Measurements from ENCODE around the gene ARHGAP22.

The ARHGAP22 gene

DNA sequence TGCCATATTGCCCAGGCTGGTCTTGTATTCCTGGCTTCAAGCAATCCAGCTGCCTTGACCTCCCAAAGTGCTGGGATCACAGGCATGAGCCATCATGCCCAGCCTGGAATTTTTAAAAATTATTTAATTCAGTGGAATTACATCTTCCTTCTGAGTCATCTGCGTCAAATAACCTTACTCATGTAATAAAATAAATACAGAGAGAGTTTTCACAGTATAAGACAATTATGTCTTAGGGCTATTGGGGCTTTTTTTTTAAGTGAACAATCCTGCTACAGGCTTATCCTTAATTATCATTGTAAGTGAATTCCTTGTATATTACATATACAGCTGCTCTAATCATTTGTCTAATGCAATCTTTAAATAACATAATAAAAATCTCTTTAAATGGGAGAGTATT, 190.1 kb downstream of the ARHGAP22 start:
- no peak overlapping the region for H3K9ac ChIP-seq (ENCODE audit: low read depth in 1 of 2, low read length in 2 of 2)
- H3K9me3 ChIP-seq (ENCODE audit: control insufficient read depth in 2 of 2, low read length in 2 of 2), result no peaks in the 10 kb centered on the region
- no peaks in the 10 kb centered on the region for H3K4me1 ChIP-seq (ENCODE audit: control insufficient read depth in 2 of 2, insufficient read depth in 2 of 2, low read length in 2 of 2)
- no peak overlapping the region for H3K27ac ChIP-seq (ENCODE audit: low read depth in 2 of 2, low read length in 2 of 2)
- H3K36me3 ChIP-seq (ENCODE audit: control insufficient read depth in 2 of 2, insufficient read depth in 2 of 2, low read length in 2 of 2), result peaks cover 0 to 5% of the 10 kb centered on the region in 2 donors
- H3K4me3 ChIP-seq (ENCODE audit: low read length in 2 of 2), result no peak overlapping the region
- no peaks in the 10 kb centered on the region for H3K27me3 ChIP-seq (ENCODE audit: control insufficient read depth in 2 of 2, insufficient read depth in 2 of 2, low read length in 2 of 2)

DNA sequence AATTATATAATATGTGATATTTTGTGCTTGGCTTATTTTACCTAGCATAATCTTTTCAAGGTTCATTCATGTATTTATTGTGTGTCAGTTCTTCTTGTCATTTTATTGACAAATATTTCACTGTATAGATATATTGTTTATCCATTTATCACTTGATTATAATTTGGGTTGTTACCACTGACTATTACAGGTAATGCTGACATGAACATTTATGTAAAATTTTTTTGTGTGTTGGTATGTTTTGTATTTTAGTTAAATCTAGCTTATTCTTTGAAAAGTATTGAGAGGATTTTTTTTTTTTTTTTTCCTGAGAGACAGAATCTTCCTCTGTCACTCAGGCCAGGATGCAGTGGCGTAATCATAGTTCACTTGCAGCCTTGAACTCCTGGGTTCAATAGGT, 190.7 kb downstream of the ARHGAP22 start:
- H3K9ac ChIP-seq (ENCODE audit: low read depth in 1 of 2, low read length in 2 of 2), result no peak overlapping the region
- no peaks in the 10 kb centered on the region for H3K4me1 ChIP-seq (ENCODE audit: control insufficient read depth in 2 of 2, insufficient read depth in 2 of 2, low read length in 2 of 2)
- H3K9me3 ChIP-seq (ENCODE audit: control insufficient read depth in 2 of 2, low read length in 2 of 2), result no peaks in the 10 kb centered on the region

DNA sequence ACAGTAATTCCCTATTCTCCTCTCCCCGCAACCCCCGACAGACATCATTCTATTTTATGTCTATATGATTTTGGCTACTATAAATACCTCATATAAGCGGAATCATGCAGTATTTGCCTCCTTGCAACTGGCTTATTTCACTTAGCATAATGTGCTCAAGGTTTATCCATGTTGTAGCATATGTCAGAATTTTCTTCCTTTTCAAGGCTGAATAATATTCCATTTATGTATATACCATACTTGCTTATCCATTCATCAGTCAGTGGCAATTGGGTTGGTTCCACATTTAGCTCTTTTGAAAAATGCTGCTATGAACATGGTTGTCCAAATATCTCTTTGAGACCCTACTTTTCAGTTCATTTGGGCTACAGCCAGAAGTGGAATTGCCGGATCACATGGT, 191.9 kb downstream of the ARHGAP22 start:
- Histone ChIP-seq H3K9me3 (ENCODE audit: control insufficient read depth in 2 of 2, low read length in 2 of 2) (no peaks in the 10 kb centered on the region), H3K27me3 (ENCODE audit: control insufficient read depth in 2 of 2, insufficient read depth in 2 of 2, low read length in 2 of 2) (no peaks in the 10 kb centered on the region), H3K9ac (ENCODE audit: low read depth in 1 of 2, low read length in 2 of 2) (no peak overlapping the region), H3K36me3 (ENCODE audit: control insufficient read depth in 2 of 2, insufficient read depth in 2 of 2, low read length in 2 of 2) (peaks cover 0 to 6% of the 10 kb centered on the region in 2 donors), H3K4me1 (ENCODE audit: control insufficient read depth in 2 of 2, insufficient read depth in 2 of 2, low read length in 2 of 2) (no peaks in the 10 kb centered on the region), H3K4me3 (ENCODE audit: low read length in 2 of 2) (no peak overlapping the region), H3K27ac (ENCODE audit: low read depth in 2 of 2, low read length in 2 of 2) (no peak overlapping the region)

More for the DNA sequence above, 190.7 kb downstream of the ARHGAP22 start:
- H3K27ac ChIP-seq (ENCODE audit: low read depth in 2 of 2, low read length in 2 of 2), result no peak overlapping the region
- no peak overlapping the region for H3K4me3 ChIP-seq (ENCODE audit: low read length in 2 of 2)
- no peaks in the 10 kb centered on the region for H3K27me3 ChIP-seq (ENCODE audit: control insufficient read depth in 2 of 2, insufficient read depth in 2 of 2, low read length in 2 of 2)
- H3K36me3 ChIP-seq (ENCODE audit: control insufficient read depth in 2 of 2, insufficient read depth in 2 of 2, low read length in 2 of 2), result peaks cover 0 to 6% of the 10 kb centered on the region in 2 donors

DNA sequence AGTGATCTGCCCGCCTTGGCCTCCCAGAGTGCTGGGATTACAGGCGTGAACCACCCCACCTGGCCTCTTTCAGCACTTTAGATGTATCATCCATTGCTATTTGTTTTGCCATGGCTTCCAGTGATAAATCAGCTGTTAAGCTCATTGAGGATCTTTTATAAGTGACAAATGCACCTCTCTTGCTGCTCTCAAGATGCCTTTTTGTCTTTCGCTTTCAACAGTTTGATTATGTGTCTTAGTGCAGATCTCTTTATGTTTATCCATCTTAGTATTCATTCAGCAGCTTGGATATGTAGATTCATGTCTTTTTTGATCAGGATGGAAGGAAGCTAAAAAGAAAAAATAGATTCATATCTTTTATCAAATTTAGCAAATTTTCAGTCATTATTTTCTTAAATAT, 192.8 kb downstream of the ARHGAP22 start:
- no peak overlapping the region for H3K27ac ChIP-seq (ENCODE audit: low read depth in 2 of 2, low read length in 2 of 2)
- H3K4me1 ChIP-seq (ENCODE audit: control insufficient read depth in 2 of 2, insufficient read depth in 2 of 2, low read length in 2 of 2), result no peaks in the 10 kb centered on the region
- H3K4me3 ChIP-seq (ENCODE audit: low read length in 2 of 2), result no peak overlapping the region
- H3K9ac ChIP-seq (ENCODE audit: low read depth in 1 of 2, low read length in 2 of 2), result no peak overlapping the region
- peaks cover 0 to 6% of the 10 kb centered on the region in 2 donors for H3K36me3 ChIP-seq (ENCODE audit: control insufficient read depth in 2 of 2, insufficient read depth in 2 of 2, low read length in 2 of 2)
- no peaks in the 10 kb centered on the region for H3K9me3 ChIP-seq (ENCODE audit: control insufficient read depth in 2 of 2, low read length in 2 of 2)
- no peaks in the 10 kb centered on the region for H3K27me3 ChIP-seq (ENCODE audit: control insufficient read depth in 2 of 2, insufficient read depth in 2 of 2, low read length in 2 of 2)

DNA sequence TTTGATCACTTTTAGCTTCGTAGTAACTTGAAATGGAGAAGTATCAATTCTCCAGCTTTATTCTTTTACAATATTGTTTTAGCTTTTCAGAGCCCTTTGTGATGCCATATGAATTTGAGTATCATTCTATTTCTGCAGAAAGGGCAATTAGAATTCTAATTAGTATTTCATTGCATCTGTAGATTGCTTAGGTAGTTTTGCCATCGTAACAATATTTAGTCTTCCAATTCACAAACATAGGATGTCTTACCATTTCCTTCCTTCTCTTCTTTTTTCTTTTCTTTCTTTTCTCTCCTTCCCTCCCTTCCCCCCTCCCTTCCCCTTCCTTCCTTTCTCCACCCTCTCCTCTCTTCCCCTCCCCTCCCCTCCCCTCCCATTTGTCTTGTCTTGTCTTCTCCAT, 193.4 kb downstream of the ARHGAP22 start:
- Histone ChIP-seq H3K36me3 (ENCODE audit: control insufficient read depth in 2 of 2, insufficient read depth in 2 of 2, low read length in 2 of 2) (peaks cover 0 to 6% of the 10 kb centered on the region in 2 donors), H3K27ac (ENCODE audit: low read depth in 2 of 2, low read length in 2 of 2) (no peak overlapping the region), H3K4me1 (ENCODE audit: control insufficient read depth in 2 of 2, insufficient read depth in 2 of 2, low read length in 2 of 2) (no peaks in the 10 kb centered on the region), H3K4me3 (ENCODE audit: low read length in 2 of 2) (no peak overlapping the region), H3K9ac (ENCODE audit: low read depth in 1 of 2, low read length in 2 of 2) (no peak overlapping the region), H3K27me3 (ENCODE audit: control insufficient read depth in 2 of 2, insufficient read depth in 2 of 2, low read length in 2 of 2) (no peaks in the 10 kb centered on the region), H3K9me3 (ENCODE audit: control insufficient read depth in 2 of 2, low read length in 2 of 2) (no peaks in the 10 kb centered on the region)

DNA sequence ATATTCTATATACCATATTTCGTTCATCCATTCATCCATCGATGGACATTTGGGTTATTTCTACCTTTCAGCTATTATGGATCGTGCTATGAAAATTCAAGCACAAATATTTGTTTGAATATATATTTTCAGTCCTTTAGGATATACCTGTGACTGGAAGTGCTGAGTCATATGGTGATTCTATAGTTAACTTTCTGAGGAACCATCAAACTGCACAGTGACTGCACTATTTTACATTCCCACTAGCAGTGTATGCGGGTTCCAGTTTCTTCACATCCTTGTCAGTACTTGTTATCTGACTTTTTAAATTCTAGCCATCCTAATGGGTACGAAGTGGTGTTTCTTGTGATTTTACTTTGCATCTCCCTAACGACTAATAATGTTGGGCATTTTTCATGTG, 194.4 kb downstream of the ARHGAP22 start:
- no peaks in the 10 kb centered on the region for H3K4me1 ChIP-seq (ENCODE audit: control insufficient read depth in 2 of 2, insufficient read depth in 2 of 2, low read length in 2 of 2)
- H3K4me3 ChIP-seq (ENCODE audit: low read length in 2 of 2), result no peak overlapping the region
- H3K36me3 ChIP-seq (ENCODE audit: control insufficient read depth in 2 of 2, insufficient read depth in 2 of 2, low read length in 2 of 2), result peaks cover 0 to 8% of the 10 kb centered on the region in 2 donors
- H3K9ac ChIP-seq (ENCODE audit: low read depth in 1 of 2, low read length in 2 of 2), result no peak overlapping the region
- no peaks in the 10 kb centered on the region for H3K27me3 ChIP-seq (ENCODE audit: control insufficient read depth in 2 of 2, insufficient read depth in 2 of 2, low read length in 2 of 2)
- H3K9me3 ChIP-seq (ENCODE audit: control insufficient read depth in 2 of 2, low read length in 2 of 2), result no peaks in the 10 kb centered on the region
- H3K27ac ChIP-seq (ENCODE audit: low read depth in 2 of 2, low read length in 2 of 2), result no peak overlapping the region

DNA sequence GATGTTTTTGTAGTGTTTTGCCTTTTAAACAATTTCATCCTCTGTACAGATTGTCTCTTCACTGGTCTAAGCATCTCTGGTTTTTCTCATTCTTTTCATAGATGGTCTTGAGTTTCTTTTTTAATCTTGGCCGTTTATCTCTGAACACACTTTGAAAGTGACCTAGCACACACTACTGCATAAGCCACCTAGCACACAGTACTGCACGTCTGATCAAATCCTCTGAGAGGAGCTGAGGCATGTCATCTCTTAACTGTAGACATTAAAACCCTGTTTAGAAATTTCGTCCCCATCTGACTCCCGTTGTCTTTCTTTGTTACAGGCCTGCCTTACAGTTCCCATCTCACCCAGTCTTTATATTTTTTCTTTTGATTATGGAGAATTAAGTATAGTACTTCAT, 198.2 kb downstream of the ARHGAP22 start:
- H3K9me3 ChIP-seq (ENCODE audit: control insufficient read depth in 2 of 2, low read length in 2 of 2), result no peaks in the 10 kb centered on the region
- no peak overlapping the region for H3K9ac ChIP-seq (ENCODE audit: low read depth in 1 of 2, low read length in 2 of 2)
- H3K4me1 ChIP-seq (ENCODE audit: control insufficient read depth in 2 of 2, insufficient read depth in 2 of 2, low read length in 2 of 2), result no peaks in the 10 kb centered on the region
- H3K27ac ChIP-seq (ENCODE audit: low read depth in 2 of 2, low read length in 2 of 2), result no peak overlapping the region
- no peaks in the 10 kb centered on the region for H3K27me3 ChIP-seq (ENCODE audit: control insufficient read depth in 2 of 2, insufficient read depth in 2 of 2, low read length in 2 of 2)
- H3K36me3 ChIP-seq (ENCODE audit: control insufficient read depth in 2 of 2, insufficient read depth in 2 of 2, low read length in 2 of 2), result peaks cover 0 to 8% of the 10 kb centered on the region in 2 donors
- no peak overlapping the region for H3K4me3 ChIP-seq (ENCODE audit: low read length in 2 of 2)

DNA sequence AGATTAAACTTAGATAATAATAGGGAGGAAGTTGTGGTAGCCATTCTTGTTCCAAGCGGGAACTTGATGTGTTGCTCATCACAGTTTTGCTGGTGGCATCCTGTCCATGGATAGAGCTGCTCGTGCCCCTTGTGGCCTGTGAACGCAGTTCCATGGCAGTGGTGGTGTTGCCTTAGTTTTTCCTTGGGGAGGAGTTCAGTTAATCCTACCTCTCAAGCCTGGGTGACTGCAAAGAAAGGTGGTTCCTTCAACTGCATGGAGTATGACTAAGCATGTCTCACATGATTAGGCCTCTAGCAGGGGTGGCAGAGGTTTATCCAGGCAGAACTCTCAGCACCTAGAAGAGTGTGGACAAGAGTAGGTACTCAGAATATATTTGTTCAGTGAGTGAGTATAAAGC, 198.7 kb downstream of the ARHGAP22 start:
- Histone ChIP-seq H3K36me3 (ENCODE audit: control insufficient read depth in 2 of 2, insufficient read depth in 2 of 2, low read length in 2 of 2) (peaks cover 0 to 8% of the 10 kb centered on the region in 2 donors), H3K4me1 (ENCODE audit: control insufficient read depth in 2 of 2, insufficient read depth in 2 of 2, low read length in 2 of 2) (no peaks in the 10 kb centered on the region), H3K27me3 (ENCODE audit: control insufficient read depth in 2 of 2, insufficient read depth in 2 of 2, low read length in 2 of 2) (no peaks in the 10 kb centered on the region), H3K4me3 (ENCODE audit: low read length in 2 of 2) (no peak overlapping the region), H3K9ac (ENCODE audit: low read depth in 1 of 2, low read length in 2 of 2) (no peak overlapping the region), H3K9me3 (ENCODE audit: control insufficient read depth in 2 of 2, low read length in 2 of 2) (no peaks in the 10 kb centered on the region), H3K27ac (ENCODE audit: low read depth in 2 of 2, low read length in 2 of 2) (no peak overlapping the region)

DNA sequence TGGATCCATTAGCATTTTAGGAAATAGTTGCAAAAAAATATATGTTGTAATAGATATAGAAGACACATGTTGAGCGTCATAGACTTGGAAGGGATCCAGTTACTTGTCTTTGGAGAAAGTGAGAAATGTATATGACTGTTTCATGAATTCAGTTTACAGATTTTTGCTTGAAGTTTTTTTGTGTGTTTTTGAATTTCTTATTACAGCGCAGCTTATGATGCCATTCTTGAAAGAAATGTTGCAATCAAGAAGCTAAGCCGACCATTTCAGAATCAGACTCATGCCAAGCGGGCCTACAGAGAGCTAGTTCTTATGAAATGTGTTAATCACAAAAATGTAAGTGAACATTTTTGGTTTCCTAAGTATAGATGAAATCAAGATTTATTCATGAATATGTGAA, 200.2 kb downstream of the ARHGAP22 start:
- Histone ChIP-seq H3K27ac (ENCODE audit: low read depth in 2 of 2, low read length in 2 of 2) (no peak overlapping the region), H3K9ac (ENCODE audit: low read depth in 1 of 2, low read length in 2 of 2) (no peak overlapping the region), H3K36me3 (ENCODE audit: control insufficient read depth in 2 of 2, insufficient read depth in 2 of 2, low read length in 2 of 2) (peaks cover 0 to 2% of the 10 kb centered on the region in 2 donors), H3K9me3 (ENCODE audit: control insufficient read depth in 2 of 2, low read length in 2 of 2) (no peaks in the 10 kb centered on the region), H3K4me1 (ENCODE audit: control insufficient read depth in 2 of 2, insufficient read depth in 2 of 2, low read length in 2 of 2) (no peaks in the 10 kb centered on the region), H3K27me3 (ENCODE audit: control insufficient read depth in 2 of 2, insufficient read depth in 2 of 2, low read length in 2 of 2) (no peaks in the 10 kb centered on the region), H3K4me3 (ENCODE audit: low read length in 2 of 2) (no peak overlapping the region)

DNA sequence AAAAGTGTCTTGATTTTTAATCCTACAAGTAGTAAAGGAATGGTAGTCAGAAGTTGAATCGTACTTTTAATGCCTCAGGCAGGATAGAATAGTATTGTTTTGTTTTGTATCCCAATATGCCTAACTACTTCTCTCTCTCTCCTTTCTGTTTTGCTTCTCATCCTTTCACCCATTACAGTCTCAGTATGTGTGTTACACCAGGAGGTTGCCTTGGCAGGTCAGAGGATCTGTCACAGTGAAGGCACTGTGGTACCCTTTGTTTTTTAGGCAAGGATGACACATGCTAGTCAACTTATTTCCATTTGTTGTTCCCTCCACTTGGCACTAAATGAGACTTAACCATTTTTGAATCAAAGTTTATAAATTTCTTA, 204.0 kb downstream of the ARHGAP22 start:
- no peaks in the 10 kb centered on the region for H3K9me3 ChIP-seq (ENCODE audit: control insufficient read depth in 2 of 2, low read length in 2 of 2)
- no peaks in the 10 kb centered on the region for H3K27me3 ChIP-seq (ENCODE audit: control insufficient read depth in 2 of 2, insufficient read depth in 2 of 2, low read length in 2 of 2)
- H3K4me1 ChIP-seq (ENCODE audit: control insufficient read depth in 2 of 2, insufficient read depth in 2 of 2, low read length in 2 of 2), result no peaks in the 10 kb centered on the region
- H3K27ac ChIP-seq (ENCODE audit: low read depth in 2 of 2, low read length in 2 of 2), result no peak overlapping the region
- no peak overlapping the region for H3K4me3 ChIP-seq (ENCODE audit: low read length in 2 of 2)
- no peaks in the 10 kb centered on the region for H3K36me3 ChIP-seq (ENCODE audit: control insufficient read depth in 2 of 2, insufficient read depth in 2 of 2, low read length in 2 of 2)
- no peak overlapping the region for H3K9ac ChIP-seq (ENCODE audit: low read depth in 1 of 2, low read length in 2 of 2)
